Mesendoderm (in vitro differentiated cells): ENCODE results near the gene CCDC7.
"Not testable (repeated sequence)": the region's sequence is repeated elsewhere in the genome, so short reads cannot be mapped to it uniquely, and the experiment has no call there.

ENCODE experiments used
- DNase-seq: peaks from one replicate; pipeline ENCODE4 v3.0.0; 2013
- H2AK5ac ChIP-seq: 2 replicates; pipeline ENCODE4 v1.6.1; 2013; ENCODE audit warnings: low read length, inconsistent platforms
- H2BK120ac ChIP-seq: 2 replicates; pipeline ENCODE4 v1.6.1; 2013; ENCODE audit warnings: low read depth, mild to moderate bottlenecking, low read length, moderate library complexity, mixed read lengths
- H2BK15ac ChIP-seq: replicated peaks from 2 replicates; pipeline ENCODE4 v1.6.1; 2013; ENCODE audit warnings: low read depth, mild to moderate bottlenecking, moderate library complexity
- H2BK5ac ChIP-seq: 2 replicates; pipeline ENCODE4 v1.6.1; 2013; ENCODE audit warnings: low read length, inconsistent platforms
- H3K18ac ChIP-seq: 2 replicates; pipeline ENCODE4 v1.6.1; 2013; ENCODE audit warnings: mild to moderate bottlenecking, low read length, mixed read lengths
- H3K23ac ChIP-seq: one replicate; pipeline ENCODE4 v1.6.1; 2013; ENCODE audit warnings: low read length
- H3K27ac ChIP-seq: 2 replicates; pipeline ENCODE4 v1.5.1; 2013; ENCODE audit warnings: low read depth, mild to moderate bottlenecking, inconsistent platforms, low read length, moderate library complexity
- H3K27me3 ChIP-seq: 2 replicates; pipeline ENCODE4 v1.6.1; 2013; ENCODE audit warnings: low read length, control low read depth, mild to moderate bottlenecking, inconsistent platforms; ENCODE audit not compliant: insufficient read depth, poor library complexity
- H3K36me3 ChIP-seq: 2 replicates; pipeline ENCODE4 v1.6.1; 2013; ENCODE audit warnings: low read length, inconsistent platforms; ENCODE audit not compliant: control insufficient read depth, insufficient read depth
- H3K4ac ChIP-seq: one replicate; pipeline ENCODE4 v1.6.1; 2013; ENCODE audit warnings: low read depth, mild to moderate bottlenecking, low read length, moderate library complexity
- H3K4me1 ChIP-seq: 2 replicates; pipeline ENCODE4 v1.6.1; 2013; ENCODE audit warnings: low read depth, low read length, inconsistent platforms; ENCODE audit not compliant: control insufficient read depth
- H3K4me2 ChIP-seq: 2 replicates; pipeline ENCODE4 v1.6.1; 2013; ENCODE audit warnings: low read length
- H3K4me3 ChIP-seq: 2 replicates; pipeline ENCODE4 v1.5.1; 2013; ENCODE audit warnings: mild to moderate bottlenecking, low read length
- H3K56ac ChIP-seq: one replicate; pipeline ENCODE4 v1.6.1; 2013; ENCODE audit warnings: low read length
- H3K79me1 ChIP-seq: 2 replicates; pipeline ENCODE4 v1.6.1; 2013; ENCODE audit warnings: low read length, inconsistent platforms
- H3K79me2 ChIP-seq: 2 replicates; pipeline ENCODE4 v1.6.1; 2013; ENCODE audit warnings: mild to moderate bottlenecking, low read length; ENCODE audit not compliant: control insufficient read depth, insufficient read depth
- H3K9ac ChIP-seq: 2 replicates; pipeline ENCODE4 v1.6.1; 2013; ENCODE audit warnings: low read length, inconsistent platforms
- H4K5ac ChIP-seq: one replicate; pipeline ENCODE4 v1.6.1; 2013; ENCODE audit warnings: low read length
- H4K8ac ChIP-seq: one replicate; pipeline ENCODE4 v1.6.1; 2013; ENCODE audit warnings: low read depth, mild to moderate bottlenecking, control low read depth, low read length, moderate library complexity
- WGBS: extraction: QIAGEN DNeasy Blood & Tissue Kit; methylation state at CpG from one replicate; pipeline ENCODE4 v1.1.7; 2013; ENCODE audit warnings: low lambda C conversion rate, missing lambda C conversion rate; ENCODE audit not compliant: insufficient coverage; ENCODE audit errors: extremely low coverage; 5-methylcytosine and 5-hydroxymethylcytosine counted together

Gene CCDC7

GRCh38 chr10:32488038-32488437 is 42.1 kb downstream of the CCDC7 start:
- not testable (repeated sequence) for H3K18ac ChIP-seq, H3K4ac ChIP-seq, H3K9ac ChIP-seq, H3K4me1 ChIP-seq, H2BK5ac ChIP-seq, H3K23ac ChIP-seq, H3K36me3 ChIP-seq, H2AK5ac ChIP-seq, H3K4me3 ChIP-seq, H3K79me2 ChIP-seq, H2BK15ac ChIP-seq, DNase-seq, H3K4me2 ChIP-seq, H2BK120ac ChIP-seq, H4K8ac ChIP-seq, H3K79me1 ChIP-seq, H3K27ac ChIP-seq, H3K27me3 ChIP-seq, H3K56ac ChIP-seq, H4K5ac ChIP-seq
- no CpG with 5 or more reads among the region's 10 CpGs for WGBS

DNA sequence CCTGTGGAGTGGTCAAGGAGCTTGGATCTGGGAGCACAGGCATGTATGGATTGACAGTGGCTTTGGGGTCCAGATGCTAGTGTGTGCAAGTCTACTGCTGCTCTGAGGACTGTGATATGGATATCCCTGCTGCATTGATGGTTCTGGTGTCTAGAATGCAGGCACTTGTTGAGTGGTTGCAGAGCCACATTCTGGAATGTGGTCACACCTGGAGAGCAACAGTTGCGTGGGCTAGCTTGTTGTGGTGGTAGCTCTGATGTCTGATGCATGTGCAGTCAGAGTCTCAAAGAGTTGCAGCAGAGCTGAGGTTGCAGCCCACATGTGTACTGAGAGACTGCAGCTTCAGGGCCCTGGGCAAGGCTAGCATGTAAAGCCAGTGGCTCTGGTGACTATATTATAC is 43.2 kb downstream of the CCDC7 start:
- Histone ChIP-seq H2BK5ac (no peak overlapping the region), H4K5ac (no peak overlapping the region), H3K23ac (no peak overlapping the region), H2BK120ac (no peak overlapping the region), H3K4me1 (no peaks in the 10 kb centered on the region), H2AK5ac (no peak overlapping the region), H3K36me3 (no peaks in the 10 kb centered on the region), H3K79me2 (no peaks in the 10 kb centered on the region), H3K79me1 (no peaks in the 10 kb centered on the region), H3K56ac (no peak overlapping the region), H2BK15ac (no peak overlapping the region), H3K18ac (no peak overlapping the region), H4K8ac (no peak overlapping the region), H3K9ac (no peak overlapping the region), H3K27ac (no peak overlapping the region), H3K4ac (no peak overlapping the region), H3K4me2 (no peak overlapping the region), H3K27me3 (no peaks in the 10 kb centered on the region), H3K4me3 (no peak overlapping the region)
- no peak for DNase-seq
- WGBS, result no CpG with 5 or more reads among the region's 1 CpG

- no peak overlapping the region for H3K9ac ChIP-seq
- H3K18ac ChIP-seq, result no peak overlapping the region
- no peaks in the 10 kb centered on the region for H3K36me3 ChIP-seq
- H2BK5ac ChIP-seq, result no peak overlapping the region
- H3K4ac ChIP-seq, result no peak overlapping the region
- no peak overlapping the region for H3K4me3 ChIP-seq
- no peak overlapping the region for H2AK5ac ChIP-seq
- no peaks in the 10 kb centered on the region for H3K27me3 ChIP-seq
- H3K4me1 ChIP-seq, result no peaks in the 10 kb centered on the region
- H3K4me2 ChIP-seq, result no peak overlapping the region
- no peak overlapping the region for H3K23ac ChIP-seq
- H3K27ac ChIP-seq, result no peak overlapping the region
- H3K79me2 ChIP-seq, result no peaks in the 10 kb centered on the region
- no peak overlapping the region for H2BK15ac ChIP-seq
- DNase-seq, result no peak
- no peak overlapping the region for H4K8ac ChIP-seq
- H2BK120ac ChIP-seq, result no peak overlapping the region
- H3K56ac ChIP-seq, result no peak overlapping the region
- H3K79me1 ChIP-seq, result no peaks in the 10 kb centered on the region
- H4K5ac ChIP-seq, result no peak overlapping the region
Observed at GRCh38 chr10:32489901-32490300, 44.0 kb downstream of the CCDC7 start.

DNA sequence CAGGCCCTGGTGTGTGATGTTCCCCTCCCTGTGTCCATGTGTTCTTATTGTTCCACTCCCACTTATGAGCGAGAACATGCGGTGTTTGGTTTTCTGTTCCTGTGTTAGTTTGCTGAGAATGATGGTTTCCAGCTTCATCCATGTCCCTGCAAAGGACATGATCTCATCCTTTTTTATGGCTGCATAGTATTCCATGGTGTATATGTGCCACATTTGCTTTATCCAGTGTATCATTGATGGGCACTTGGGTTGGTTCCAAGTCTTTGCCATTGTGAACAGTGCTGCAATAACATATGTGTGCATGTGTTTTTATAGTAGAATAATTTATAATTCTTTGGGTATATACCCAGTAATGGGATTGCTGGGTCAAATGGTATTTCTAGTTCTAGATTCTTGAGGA is 48.6 kb downstream of the CCDC7 start:
- not testable (repeated sequence) for H2BK15ac ChIP-seq, H3K4me2 ChIP-seq, H3K27ac ChIP-seq, H4K5ac ChIP-seq, H4K8ac ChIP-seq, H3K4me3 ChIP-seq, H2BK5ac ChIP-seq, H3K79me2 ChIP-seq, H3K18ac ChIP-seq, H3K79me1 ChIP-seq, H3K56ac ChIP-seq, H3K9ac ChIP-seq, DNase-seq, H3K4me1 ChIP-seq, H3K27me3 ChIP-seq, H2BK120ac ChIP-seq, H3K4ac ChIP-seq, H2AK5ac ChIP-seq, H3K23ac ChIP-seq, H3K36me3 ChIP-seq
- no CpG with 5 or more reads among the region's 2 CpGs for WGBS

GRCh38 chr10:32500136-32500535 is 54.2 kb downstream of the CCDC7 start:
- not testable (repeated sequence) for H3K56ac ChIP-seq, H4K8ac ChIP-seq, H3K18ac ChIP-seq, H3K4ac ChIP-seq, H2AK5ac ChIP-seq, H3K23ac ChIP-seq, H2BK15ac ChIP-seq, H3K4me3 ChIP-seq, H3K4me1 ChIP-seq, H3K4me2 ChIP-seq, H3K27me3 ChIP-seq, DNase-seq, H3K36me3 ChIP-seq, H2BK120ac ChIP-seq, H4K5ac ChIP-seq, H2BK5ac ChIP-seq, H3K79me1 ChIP-seq, H3K27ac ChIP-seq, H3K79me2 ChIP-seq, H3K9ac ChIP-seq
- WGBS, result no CpG with 5 or more reads among the region's 31 CpGs

- Histone ChIP-seq H3K4ac (no peak overlapping the region), H4K5ac (no peak overlapping the region), H4K8ac (no peak overlapping the region), H3K23ac (no peak overlapping the region), H3K79me1 (no peaks in the 10 kb centered on the region), H2BK120ac (no peak overlapping the region), H3K18ac (no peak overlapping the region), H3K79me2 (no peaks in the 10 kb centered on the region), H3K4me1 (no peaks in the 10 kb centered on the region), H3K27me3 (no peaks in the 10 kb centered on the region), H2AK5ac (no peak overlapping the region), H3K4me3 (no peak overlapping the region), H3K36me3 (no peaks in the 10 kb centered on the region), H3K4me2 (no peak overlapping the region), H2BK15ac (no peak overlapping the region), H3K27ac (no peak overlapping the region), H3K56ac (no peak overlapping the region), H3K9ac (no peak overlapping the region), H2BK5ac (no peak overlapping the region)
- peak; percentile 1 for DNase-seq
- WGBS, result no CpG with 5 or more reads among the region's 7 CpGs
Observed at GRCh38 chr10:32501906-32502305, 56.0 kb downstream of the CCDC7 start.
